ENCODE measurements around the gene CDHR2.
A peak's percentile ranks its signal among the peaks of the same experiment; 100 is the strongest.

Gene CDHR2

GRCh38 chr5:176601901-176602482 is 52.9 kb downstream of the CDHR2 start:
- TF ChIP-seq CTCF (IDR thresholded peaks at IDR 0.05; ENCODE audit: low read depth, low read length, missing control alignments), result no peak
- no peak for DNase-seq (ENCODE audit: extremely low read depth, low read depth)
- no peak overlapping the region for H3K4me3 ChIP-seq (replicated peaks; ENCODE audit: low read depth, low read length)

- no peak for DNase-seq (ENCODE audit: extremely low read depth, low read depth)
- no peak for TF ChIP-seq CTCF (IDR thresholded peaks at IDR 0.05; ENCODE audit: low read depth, low read length, missing control alignments)
- H3K4me3 ChIP-seq (replicated peaks; ENCODE audit: low read depth, low read length), result no peak overlapping the region
Measured at GRCh38 chr5:176603091-176603490, 53.9 kb downstream of the CDHR2 start.

- DNase-seq (ENCODE audit: extremely low read depth, low read depth), result no peak
- TF ChIP-seq CTCF (IDR thresholded peaks at IDR 0.05; ENCODE audit: low read depth, low read length, missing control alignments), result no peak
Measured at GRCh38 chr5:176606032-176606431, 56.9 kb downstream of the CDHR2 start.

GRCh38 chr5:176606875-176607274 is 57.7 kb downstream of the CDHR2 start:
- H3K4me3 ChIP-seq (replicated peaks; ENCODE audit: low read depth, low read length), result no peak overlapping the region
- DNase-seq (ENCODE audit: extremely low read depth, low read depth), result no peak
- no peak for TF ChIP-seq CTCF (IDR thresholded peaks at IDR 0.05; ENCODE audit: low read depth, low read length, missing control alignments)

More at GRCh38 chr5:176606032-176606431, 56.9 kb downstream of the CDHR2 start:
- H3K4me3 ChIP-seq (replicated peaks; ENCODE audit: low read depth, low read length), result no peak overlapping the region

DNA sequence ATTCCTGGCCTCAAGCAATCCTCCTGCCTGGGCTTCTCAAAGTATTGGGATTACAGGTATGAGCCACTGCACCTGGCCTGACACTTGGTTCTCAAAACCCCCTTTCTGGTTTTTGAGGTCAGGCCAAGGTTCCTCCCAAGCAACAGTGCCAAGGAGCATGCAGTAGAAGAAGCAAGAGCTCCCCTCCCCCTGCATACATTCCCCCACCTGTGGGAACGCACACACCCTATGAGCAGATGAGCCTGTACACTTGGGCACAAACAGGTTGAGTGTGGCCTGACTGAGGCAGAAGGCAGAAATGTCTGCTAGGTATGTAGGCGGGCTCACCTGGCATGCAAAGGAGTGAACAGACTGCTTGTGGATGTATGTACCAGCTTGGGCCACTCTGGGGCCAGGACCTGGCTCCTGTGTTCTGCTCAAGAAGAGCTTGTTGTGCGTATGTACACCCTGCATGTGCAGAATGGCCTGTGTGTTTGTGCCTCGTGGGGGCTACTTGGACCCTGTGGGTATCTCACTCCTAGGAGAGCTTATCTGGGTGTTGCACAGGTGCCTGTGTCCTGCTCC is 59.1 kb downstream of the CDHR2 start:
- TF ChIP-seq CTCF (IDR thresholded peaks at IDR 0.05; ENCODE audit: low read depth, low read length, missing control alignments), result no peak
- DNase-seq (ENCODE audit: extremely low read depth, low read depth), result no peak

GRCh38 chr5:176608937-176609723 is 60.0 kb downstream of the CDHR2 start:
- DNase-seq (ENCODE audit: extremely low read depth, low read depth), result no peak
- no peak for TF ChIP-seq CTCF (IDR thresholded peaks at IDR 0.05; ENCODE audit: low read depth, low read length, missing control alignments)
- peak overlapping the region; percentile 49 for H3K4me3 ChIP-seq (replicated peaks; ENCODE audit: low read depth, low read length)

More for the DNA sequence above, 59.1 kb downstream of the CDHR2 start:
- H3K4me3 ChIP-seq (replicated peaks; ENCODE audit: low read depth, low read length), result no peak overlapping the region
